H1 (cell line): ENCODE results near the gene LHCGR. TPM values are rescaled to one million over a fixed set of nuclear protein-coding genes. Genes with fewer than 3 reads are reported as not detected.

Source experiments
- CTCF ChIA-PET: fragments of 300-600 bp; sonication (Branson Sonifier 250); formaldehyde crosslinking; loops from one replicate; lab custom pipeline; 2021; ENCODE audit not compliant: partially characterized antibody; lab: Charles Lee
- POLR2A ChIA-PET: fragments of 300-600 bp; sonication (Branson Sonifier 250); formaldehyde crosslinking; loops from one replicate; lab custom pipeline; 2021; ENCODE audit warnings: inconsistent platforms; ENCODE audit not compliant: partially characterized antibody; lab: Charles Lee
- DNase-seq, 2 experiments: peaks; one replicate each; pipeline versions ENCODE4 v3.0.0 to v3.0.0-alpha.2; 2010 to 2022; ENCODE audit warnings: low spot score in 2 of 2, low read depth in 1 of 2, mixed read lengths in 1 of 2
- FAIRE-seq: peaks from 2 replicates; lab custom pipeline; 2011; peaks lifted over from hg19 to GRCh38; lab: Jason Lieb, UNC
- H2AFZ ChIP-seq: 2 replicates; pipeline ENCODE4 v1.8.1; 2012; ENCODE audit warnings: low read length, inconsistent platforms
- H2AK5ac ChIP-seq: 2 replicates; pipeline ENCODE4 v1.6.1; 2013; ENCODE audit warnings: low read depth, low read length
- H2BK120ac ChIP-seq: replicated peaks from 2 replicates; pipeline ENCODE3; 2013; ENCODE audit warnings: low read depth, low read length, inconsistent platforms
- H2BK12ac ChIP-seq: 2 replicates; pipeline ENCODE4 v1.6.1; 2013; ENCODE audit warnings: low read depth, low read length
- H2BK15ac ChIP-seq: 2 replicates; pipeline ENCODE4 v1.6.1; 2013; ENCODE audit warnings: low read length
- H2BK20ac ChIP-seq: 2 replicates; pipeline ENCODE4 v1.6.1; 2013; ENCODE audit warnings: low read length
- H2BK5ac ChIP-seq: 2 replicates; pipeline ENCODE4 v1.6.1; 2013; ENCODE audit warnings: low read depth, low read length
- H3K14ac ChIP-seq: 2 replicates; pipeline ENCODE4 v1.6.1; 2013; ENCODE audit warnings: inconsistent platforms; ENCODE audit not compliant: insufficient read length
- H3K18ac ChIP-seq: 2 replicates; pipeline ENCODE4 v1.6.1; 2013; ENCODE audit warnings: low read length; ENCODE audit errors: extremely low read depth
- H3K23ac ChIP-seq: 2 replicates; pipeline ENCODE4 v1.6.1; 2013; ENCODE audit warnings: inconsistent platforms; ENCODE audit not compliant: insufficient read length
- H3K23me2 ChIP-seq: 2 replicates; pipeline ENCODE4 v1.6.1; 2013; ENCODE audit warnings: low read depth, low read length
- H3K27ac ChIP-seq: 2 replicates; pipeline ENCODE4 v1.6.1; 2011; ENCODE audit warnings: low read depth, low read length, inconsistent platforms
- H3K27me3 ChIP-seq, 4 experiments: replicated peaks in 1 of 4; 1 replicate in 1 of 4; 2 replicates in 3 of 4; pipeline versions ENCODE4 v1.6.1 to v1.8.1; 2011 to 2013; ENCODE audit warnings: low read length in 3 of 4, mild to moderate bottlenecking in 3 of 4, inconsistent platforms in 2 of 4, mixed read lengths in 2 of 4, moderate library complexity in 1 of 4; ENCODE audit not compliant: control insufficient read depth in 3 of 4, insufficient read depth in 3 of 4; ENCODE audit errors: extremely low read depth in 1 of 4
- H3K36me3 ChIP-seq, 4 experiments: 2 replicates each; pipeline versions ENCODE4 v1.6.1 to v1.8.1; 2011 to 2013; ENCODE audit warnings: mild to moderate bottlenecking in 4 of 4, low read length in 3 of 4, moderate library complexity in 2 of 4, control low read depth in 1 of 4, inconsistent platforms in 1 of 4; ENCODE audit not compliant: insufficient read depth in 4 of 4, control insufficient read depth in 2 of 4
- H3K4ac ChIP-seq: replicated peaks from 2 replicates; pipeline ENCODE3; 2013; ENCODE audit warnings: low read length, low read depth, mixed read lengths, inconsistent platforms; ENCODE audit not compliant: insufficient read length
- H3K4me1 ChIP-seq, 4 experiments: replicated peaks in 1 of 4; 1 replicate in 1 of 4; 2 replicates in 3 of 4; pipeline versions ENCODE4 v1.6.1 to v1.8.1; 2011 to 2013; ENCODE audit warnings: low read length in 3 of 4, inconsistent platforms in 2 of 4, mixed read lengths in 1 of 4; ENCODE audit not compliant: insufficient read depth in 4 of 4, control insufficient read depth in 3 of 4
- H3K4me2 ChIP-seq, 2 experiments: 2 replicates each; pipeline versions ENCODE4 v1.6.1 to v1.8.1; 2011 to 2013; ENCODE audit warnings: low read depth in 2 of 2, low read length in 2 of 2, control low read depth in 1 of 2, inconsistent platforms in 1 of 2, mild to moderate bottlenecking in 1 of 2; ENCODE audit not compliant: insufficient read depth in 1 of 2
- H3K4me3 ChIP-seq, 4 experiments: fragments of 200-600, 300-600 bp in 1 of 4; sonication (generic), shearing (Covaris generic), sonication (Bioruptor Twin) in 1 of 4; 2 replicates each; pipeline versions ENCODE4 v1.5.1 to v1.8.1; 2011 to 2016; ENCODE audit warnings: low read length in 4 of 4, low read depth in 3 of 4, control low read depth in 2 of 4, inconsistent platforms in 2 of 4, mild to moderate bottlenecking in 2 of 4, mixed read lengths in 1 of 4, moderate library complexity in 1 of 4; ENCODE audit not compliant: insufficient read depth in 2 of 4; ENCODE audit errors: extremely low read depth in 1 of 4
- H3K56ac ChIP-seq: replicated peaks from 2 replicates; pipeline ENCODE3; 2013; ENCODE audit warnings: low read depth, mild to moderate bottlenecking, mixed read lengths, low read length, inconsistent platforms; ENCODE audit not compliant: insufficient read length
- H3K79me1 ChIP-seq: 2 replicates; pipeline ENCODE4 v1.6.1; 2013; ENCODE audit warnings: low read depth, low read length, control low read depth
- H3K79me2 ChIP-seq, 2 experiments: 2 replicates each; pipeline versions ENCODE4 v1.6.1 to v1.8.1; 2012 to 2013; ENCODE audit warnings: low read length in 2 of 2, mild to moderate bottlenecking in 2 of 2, inconsistent platforms in 1 of 2; ENCODE audit not compliant: insufficient read depth in 2 of 2, control insufficient read depth in 1 of 2
- H3K9ac ChIP-seq, 4 experiments: replicated peaks in 1 of 4; 1 replicate in 1 of 4; 2 replicates in 3 of 4; pipeline versions ENCODE4 v1.6.1 to v1.8.1; 2011 to 2013; ENCODE audit warnings: low read depth in 3 of 4, low read length in 3 of 4, control low read depth in 2 of 4, mild to moderate bottlenecking in 2 of 4, moderate library complexity in 2 of 4, inconsistent platforms in 1 of 4; ENCODE audit errors: extremely low read depth in 1 of 4
- H3K9me3 ChIP-seq, 2 experiments: 2 replicates each; pipeline versions ENCODE4 v1.6.1 to v1.8.1; 2012 to 2013; ENCODE audit warnings: mild to moderate bottlenecking in 2 of 2, moderate library complexity in 2 of 2, control low read depth in 1 of 2, inconsistent platforms in 1 of 2, low read depth in 1 of 2, low read length in 1 of 2, mixed read lengths in 1 of 2; ENCODE audit not compliant: insufficient read depth in 2 of 2
- H4K20me1 ChIP-seq, 2 experiments: replicated peaks in 1 of 2; 2 replicates each; pipeline versions ENCODE3 to v1.8.1; 2011 to 2013; ENCODE audit warnings: inconsistent platforms in 2 of 2, low read length in 2 of 2, mild to moderate bottlenecking in 1 of 2; ENCODE audit not compliant: insufficient read depth in 2 of 2, control insufficient read depth in 1 of 2
- H4K5ac ChIP-seq: 2 replicates; pipeline ENCODE4 v1.6.1; 2013; ENCODE audit warnings: low read length, low read depth, mixed read lengths, inconsistent platforms; ENCODE audit not compliant: insufficient read length
- H4K8ac ChIP-seq: 2 replicates; pipeline ENCODE4 v1.8.0; 2013; ENCODE audit warnings: mild to moderate bottlenecking, moderate library complexity, low read length, inconsistent platforms; ENCODE audit not compliant: insufficient read depth; ENCODE audit errors: extremely low read depth
- H4K91ac ChIP-seq: replicated peaks from 2 replicates; pipeline ENCODE3; 2013; ENCODE audit warnings: low read length, mixed read lengths, inconsistent platforms; ENCODE audit not compliant: insufficient read length
- BRCA1 ChIP-seq: IDR thresholded peaks from 2 replicates; pipeline ENCODE4 v1.6.1; 2012; ENCODE audit warnings: low read depth, low read length, improper control_type of control experiment
- CBX8 ChIP-seq: fragments of 300-800, 300-1000 bp; sonication (generic); IDR thresholded peaks from 2 replicates; pipeline ENCODE4 v1.7.1; 2016; ENCODE audit warnings: low read depth, low read length, borderline replicate concordance
- CTBP2 ChIP-seq: IDR thresholded peaks from 2 replicates; pipeline ENCODE4 v1.7.0; 2011; ENCODE audit warnings: borderline replicate concordance, mild to moderate bottlenecking, moderate library complexity, mixed read lengths, low read length; ENCODE audit not compliant: insufficient read depth, insufficient read length
- HDAC2 ChIP-seq, 2 experiments: fragments of 300-600 bp in 1 of 2; sonication (generic) in 1 of 2; IDR thresholded peaks; 2 replicates each; pipeline ENCODE4 v1.6.1; 2011 to 2012; ENCODE audit warnings: low read depth in 2 of 2, low read length in 2 of 2, mild to moderate bottlenecking in 2 of 2, moderate library complexity in 2 of 2, borderline replicate concordance in 1 of 2, inconsistent platforms in 1 of 2
- RAD21 ChIP-seq, 2 experiments: IDR thresholded peaks in 1 of 2; conservative IDR thresholded peaks in 1 of 2; 2 replicates each; pipeline ENCODE4 v1.6.1; 2011; ENCODE audit warnings: low read depth in 2 of 2, low read length in 2 of 2, improper control_type of control experiment in 1 of 2, inconsistent platforms in 1 of 2, mild to moderate bottlenecking in 1 of 2, moderate library complexity in 1 of 2
- RFX5 ChIP-seq: IDR thresholded peaks from 2 replicates; pipeline ENCODE4 v1.6.1; 2011; ENCODE audit warnings: low read depth, low read length, improper control_type of control experiment, borderline replicate concordance
- SRF ChIP-seq: IDR thresholded peaks from 2 replicates; pipeline ENCODE4 v1.6.1; 2011; ENCODE audit warnings: mild to moderate bottlenecking, low read depth, low read length, moderate library complexity
- TCF12 ChIP-seq: IDR thresholded peaks from 2 replicates; pipeline ENCODE4 v1.6.1; 2011; ENCODE audit warnings: low read depth, mild to moderate bottlenecking, low read length
- WGBS, 2 experiments: shearing (Covaris generic) in 1 of 2; methylation state at CpG; one replicate each; pipeline versions ENCODE4 v1.1.6 to v1.1.7; 2013 to 2015; ENCODE audit warnings: low lambda C conversion rate in 2 of 2, mixed read lengths in 2 of 2, inconsistent platforms in 1 of 2, low coverage in 1 of 2, missing lambda C conversion rate in 1 of 2; ENCODE audit not compliant: insufficient replicate concordance in 2 of 2, insufficient coverage in 1 of 2, insufficient read length in 1 of 2; ENCODE audit errors: extremely low coverage in 1 of 2, missing lambda C conversion rate in 1 of 2; 5-methylcytosine and 5-hydroxymethylcytosine counted together
- polyA plus RNA-seq, 7 experiments: library from polyadenylated mRNA; depleted of rRNA in 3 of 7; stranded (reverse) in 5 of 7; unstranded in 2 of 7; fragments of >200 nt in 5 of 7; fragments of 200-250 nt in 2 of 7; gene quantifications; 1 replicate in 5 of 7; 2 replicates in 1 of 7; 4 replicates in 1 of 7; pipeline versions ENCODE4 v1.2.1 to v1.2.3, GENCODE V29; 2011 to 2013; ENCODE audit warnings: missing spikeins in 2 of 7, mixed read lengths in 2 of 7
- total RNA-seq: library from RNA; stranded (reverse); fragmentation: NEBNext Ultra II Directional; extraction: Animal tissue kit (Norgen Biotek cat#: 25700); gene quantifications from 2 replicates; pipeline ENCODE4 v1.2.1, GENCODE V29; 2021
- TF ChIP-seq, protein P1 (sequence below), 3 experiments: IDR thresholded peaks; 1 replicate in 2 of 3; 2 replicates in 1 of 3; pipeline versions ENCODE4 v1.5.1 to v1.6.1; 2011; ENCODE audit warnings: low read length in 3 of 3, mild to moderate bottlenecking in 3 of 3, inconsistent platforms in 2 of 3, low read depth in 1 of 3, moderate library complexity in 1 of 3; ENCODE audit not compliant: insufficient read depth in 1 of 3; ENCODE audit errors: control extremely low read depth in 1 of 3

The LHCGR gene
- total and polyA plus RNA-seq, 2 of the 8 experiments (the other 6 are each of a cell fraction or from before 2014, with no cell fraction given): 0.30 to 0.73 TPM

DNA sequence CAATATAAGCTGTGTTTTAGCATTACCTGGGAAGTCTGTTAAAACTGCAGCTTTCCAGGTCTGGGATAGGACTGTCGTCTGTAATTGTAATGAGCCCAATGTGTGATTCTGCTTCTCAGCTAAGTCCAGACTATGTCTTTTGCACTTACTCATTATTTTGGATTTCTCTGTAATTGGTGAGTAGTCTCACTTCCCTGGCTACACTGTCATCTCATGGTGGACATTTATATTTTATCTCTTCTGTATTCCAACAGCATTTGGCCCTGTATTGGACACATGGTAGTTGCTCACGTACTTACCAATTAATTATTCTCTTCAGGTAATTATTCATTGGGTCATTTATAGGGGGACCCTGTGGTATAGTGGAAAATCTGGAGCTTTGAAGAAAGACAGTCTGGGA lies 28.0 kb downstream of the LHCGR start:
- H2BK120ac ChIP-seq: no peak overlapping the region
- no peak overlapping the region for H3K56ac ChIP-seq
- no peak for DNase-seq
- H3K23ac ChIP-seq: no peak overlapping the region
- H2BK15ac ChIP-seq: no peak overlapping the region
- no peaks in the 10 kb centered on the region for H3K23me2 ChIP-seq
- H4K8ac ChIP-seq: no peak overlapping the region
- no peak overlapping the region for H2BK5ac ChIP-seq
- H4K20me1 ChIP-seq: no peaks in the 10 kb centered on the region
- H3K18ac ChIP-seq: no peak overlapping the region
- no peak overlapping the region for H2AFZ ChIP-seq
- no peak overlapping the region for H2AK5ac ChIP-seq
- no peak overlapping the region for H2BK12ac ChIP-seq
- 95% methylated on average over 2 of the region's 2 CpGs; no CpG with 5 or more reads in 1 of the 2 experiments for WGBS, 2 experiments
- no peak overlapping the region for H4K5ac ChIP-seq
- no peaks in the 10 kb centered on the region for H3K79me2 ChIP-seq
- H3K4me1 ChIP-seq: peaks cover 0 to 6% (median 3%) of the 10 kb centered on the region in 4 experiments; a peak in 4 of 7 replicates
- H3K79me1 ChIP-seq: no peaks in the 10 kb centered on the region
- no peak overlapping the region for H4K91ac ChIP-seq
- no peak overlapping the region for H3K14ac ChIP-seq
- H3K36me3 ChIP-seq: no peaks in the 10 kb centered on the region; a peak in 1 of 8 replicates
- CTCF ChIA-PET: interaction anchor here (0.5 to 3.3 kb wide), 22 partner anchors 8 to 338 kb away, joined by 3 to 16 read pairs (median 3); no protein-coding TSS in a partner anchor
- H3K4ac ChIP-seq: no peak overlapping the region
- POLR2A ChIA-PET: no interaction called here
- H2BK20ac ChIP-seq: no peak overlapping the region
- H3K9ac ChIP-seq: no peak overlapping the region
- H3K4me3 ChIP-seq: no peak overlapping the region
- no peaks in the 10 kb centered on the region for H3K27me3 ChIP-seq
- no peak overlapping the region for H3K4me2 ChIP-seq
- no peak for FAIRE-seq
- no peaks in the 10 kb centered on the region for H3K9me3 ChIP-seq
- no peak overlapping the region for H3K27ac ChIP-seq
- TF ChIP-seq CTBP2: no peak
- no peak for TF ChIP-seq SRF
- no peak for TF ChIP-seq RFX5
- TF ChIP-seq CBX8: no peak
- TF ChIP-seq RAD21 (IDR thresholded peaks at IDR 0.05 in 1 of 2, conservative IDR thresholded peaks at IDR 0.05 in 1 of 2; ENCODE audit: low read depth in 2 of 2, low read length in 2 of 2): peak; percentile 28 to 36; a peak in 3 of 4 replicates
- no peak for TF ChIP-seq HDAC2 (IDR thresholded peaks at IDR 0.05; ENCODE audit: borderline replicate concordance in 1 of 2, low read depth in 2 of 2, low read length in 2 of 2)
- TF ChIP-seq, protein P1, sequence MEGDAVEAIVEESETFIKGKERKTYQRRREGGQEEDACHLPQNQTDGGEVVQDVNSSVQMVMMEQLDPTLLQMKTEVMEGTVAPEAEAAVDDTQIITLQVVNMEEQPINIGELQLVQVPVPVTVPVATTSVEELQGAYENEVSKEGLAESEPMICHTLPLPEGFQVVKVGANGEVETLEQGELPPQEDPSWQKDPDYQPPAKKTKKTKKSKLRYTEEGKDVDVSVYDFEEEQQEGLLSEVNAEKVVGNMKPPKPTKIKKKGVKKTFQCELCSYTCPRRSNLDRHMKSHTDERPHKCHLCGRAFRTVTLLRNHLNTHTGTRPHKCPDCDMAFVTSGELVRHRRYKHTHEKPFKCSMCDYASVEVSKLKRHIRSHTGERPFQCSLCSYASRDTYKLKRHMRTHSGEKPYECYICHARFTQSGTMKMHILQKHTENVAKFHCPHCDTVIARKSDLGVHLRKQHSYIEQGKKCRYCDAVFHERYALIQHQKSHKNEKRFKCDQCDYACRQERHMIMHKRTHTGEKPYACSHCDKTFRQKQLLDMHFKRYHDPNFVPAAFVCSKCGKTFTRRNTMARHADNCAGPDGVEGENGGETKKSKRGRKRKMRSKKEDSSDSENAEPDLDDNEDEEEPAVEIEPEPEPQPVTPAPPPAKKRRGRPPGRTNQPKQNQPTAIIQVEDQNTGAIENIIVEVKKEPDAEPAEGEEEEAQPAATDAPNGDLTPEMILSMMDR (IDR thresholded peaks at IDR 0.05; ENCODE audit: control extremely low read depth in 1 of 3, insufficient read depth in 1 of 3, low read depth in 1 of 3, low read length in 3 of 3): peak in 1 of 3 experiments; percentile 1; a peak in 1 of 4 replicates
- no peak for TF ChIP-seq TCF12
- TF ChIP-seq BRCA1: no peak
